ENCODE measurements around the gene TEX54.
"Not testable (repeated sequence)": the region's sequence is repeated elsewhere in the genome, so short reads cannot be mapped to it uniquely, and the experiment has no call there.

Gene TEX54

GRCh38 chr11:62854825-62855570, 22.4 kb upstream of the TEX54 start:
- no peak for DNase-seq

GRCh38 chr11:62854013-62854824, 21.6 kb upstream of the TEX54 start:
- DNase-seq: no peak

GRCh38 chr11:62853279-62853965, 20.8 kb upstream of the TEX54 start:
- DNase-seq: no peak

- DNase-seq: no peak
Observed at GRCh38 chr11:62852523-62853188, 20.0 kb upstream of the TEX54 start.

- DNase-seq: no peak
Observed at GRCh38 chr11:62851807-62852522, 19.3 kb upstream of the TEX54 start.

GRCh38 chr11:62850911-62851806, 18.5 kb upstream of the TEX54 start:
- peak; percentile 85 for DNase-seq

- DNase-seq: no peak
Observed at GRCh38 chr11:62847767-62848314, 15.2 kb upstream of the TEX54 start.

GRCh38 chr11:62846177-62846576, 13.5 kb upstream of the TEX54 start:
- DNase-seq: no peak

- DNase-seq: no peak
Observed at GRCh38 chr11:62844154-62844553, 11.5 kb upstream of the TEX54 start.

- DNase-seq: no peak
Observed at GRCh38 chr11:62843466-62843865, 10.8 kb upstream of the TEX54 start.

- not testable (repeated sequence) for DNase-seq
Observed at GRCh38 chr11:62842891-62843290, 10.2 kb upstream of the TEX54 start.

- DNase-seq: peak; percentile 82
Observed at GRCh38 chr11:62842171-62842741, 9.6 kb upstream of the TEX54 start.

- peak; percentile 94 for DNase-seq
Observed at GRCh38 chr11:62841361-62842170, 8.9 kb upstream of the TEX54 start.

GRCh38 chr11:62840721-62841360, 8.2 kb upstream of the TEX54 start:
- peak; percentile 91 for DNase-seq

- peak; percentile 94 for DNase-seq
Observed at GRCh38 chr11:62839050-62839945, 6.7 kb upstream of the TEX54 start, which contains the start of gene WDR74. Gene WDR74, minus strand, starts transcription at chr11:62839590. Its CDS starts 20 bp downstream, at chr11:62839570.

- no peak for DNase-seq
Observed at GRCh38 chr11:62835336-62835735, 2.7 kb upstream of the TEX54 start.

- DNase-seq: peak; percentile 99
Observed at GRCh38 chr11:62831520-62832335, 913 bp downstream of the TEX54 start, which contains the start of gene STX5. Gene STX5, minus strand, starts transcription at chr11:62832051. Its CDS starts 808 bp downstream, at chr11:62831243.
